H9 (cell line): ENCODE measurements around the gene TTC23. TPM values are rescaled to one million over a fixed set of nuclear protein-coding genes. Genes with fewer than 3 reads are reported as not detected.

Source experiments
- DNase-seq: peaks from one replicate; pipeline ENCODE4 v3.0.0-alpha.2; 2017
- H2AFZ ChIP-seq: one replicate; pipeline ENCODE4 v1.6.1; 2013; ENCODE audit warnings: mild to moderate bottlenecking, low read length, control low read depth, moderate library complexity
- H2AK5ac ChIP-seq: 2 replicates; pipeline ENCODE4 v1.6.1; 2013; ENCODE audit warnings: low read length, control low read depth, mixed read lengths; ENCODE audit not compliant: insufficient read length
- H2BK120ac ChIP-seq: one replicate; pipeline ENCODE4 v1.6.1; 2013; ENCODE audit warnings: low read depth, mild to moderate bottlenecking, low read length, control low read depth, inconsistent platforms; ENCODE audit not compliant: poor library complexity, severe bottlenecking
- H2BK12ac ChIP-seq: 2 replicates; pipeline ENCODE4 v1.6.1; 2013; ENCODE audit warnings: low read length, control low read depth, mixed read lengths, low read depth; ENCODE audit not compliant: insufficient read length
- H2BK15ac ChIP-seq: 2 replicates; pipeline ENCODE4 v1.6.1; 2013; ENCODE audit warnings: low read depth, low read length, control low read depth
- H2BK20ac ChIP-seq: one replicate; pipeline ENCODE4 v1.6.1; 2013; ENCODE audit warnings: low read depth, mild to moderate bottlenecking, low read length, control low read depth, inconsistent platforms; ENCODE audit not compliant: poor library complexity, severe bottlenecking
- H2BK5ac ChIP-seq: 2 replicates; pipeline ENCODE4 v1.6.1; 2013; ENCODE audit warnings: low read length, control low read depth, mixed read lengths; ENCODE audit not compliant: insufficient read length
- H3K14ac ChIP-seq: 2 replicates; pipeline ENCODE4 v1.6.1; 2013; ENCODE audit warnings: low read length, control low read depth; ENCODE audit not compliant: insufficient read depth
- H3K18ac ChIP-seq: 2 replicates; pipeline ENCODE4 v1.6.1; 2013; ENCODE audit warnings: low read depth, mild to moderate bottlenecking, mixed read lengths, low read length, control low read depth; ENCODE audit not compliant: insufficient read length
- H3K23ac ChIP-seq: 2 replicates; pipeline ENCODE4 v1.6.1; 2013; ENCODE audit warnings: low read length, control low read depth, mixed read lengths, low read depth; ENCODE audit not compliant: insufficient read length
- H3K23me2 ChIP-seq: 2 replicates; pipeline ENCODE4 v1.6.1; 2013; ENCODE audit warnings: low read depth, mild to moderate bottlenecking, mixed read lengths, low read length, control low read depth; ENCODE audit not compliant: insufficient read length, poor library complexity, severe bottlenecking
- H3K27ac ChIP-seq: 2 replicates; pipeline ENCODE4 v1.5.1; 2013; ENCODE audit warnings: low read length, control low read depth, mixed read lengths, low read depth; ENCODE audit not compliant: insufficient read length
- H3K27me3 ChIP-seq: 2 replicates; pipeline ENCODE4 v1.6.1; 2013; ENCODE audit warnings: low read length, control low read depth, inconsistent platforms; ENCODE audit not compliant: insufficient read depth
- H3K4ac ChIP-seq: 2 replicates; pipeline ENCODE4 v1.6.1; 2013; ENCODE audit warnings: low read depth, mild to moderate bottlenecking, control low read depth, inconsistent platforms, low read length, moderate library complexity
- H3K4me1 ChIP-seq: 2 replicates; pipeline ENCODE4 v1.6.1; 2013; ENCODE audit warnings: low read length, control low read depth, inconsistent platforms; ENCODE audit not compliant: insufficient read depth
- H3K4me2 ChIP-seq: 2 replicates; pipeline ENCODE4 v1.6.1; 2013; ENCODE audit warnings: low read length, control low read depth, mixed read lengths; ENCODE audit not compliant: insufficient read length, insufficient read depth
- H3K56ac ChIP-seq: 2 replicates; pipeline ENCODE4 v1.6.1; 2013; ENCODE audit warnings: low read depth, mild to moderate bottlenecking, mixed read lengths, low read length, control low read depth; ENCODE audit not compliant: insufficient read length
- H3K79me1 ChIP-seq: 2 replicates; pipeline ENCODE4 v1.6.1; 2013; ENCODE audit warnings: low read depth, mild to moderate bottlenecking, moderate library complexity, low read length, control low read depth, inconsistent platforms; ENCODE audit not compliant: insufficient read depth, poor library complexity, severe bottlenecking
- H3K79me2 ChIP-seq: 2 replicates; pipeline ENCODE4 v1.6.1; 2013; ENCODE audit warnings: low read length, control low read depth, inconsistent platforms; ENCODE audit not compliant: insufficient read depth
- H3K9ac ChIP-seq: 2 replicates; pipeline ENCODE4 v1.6.1; 2013; ENCODE audit warnings: low read length, control low read depth, mixed read lengths; ENCODE audit not compliant: insufficient read length; ENCODE audit errors: extremely low read depth
- H3K9me3 ChIP-seq: one replicate; pipeline ENCODE4 v1.6.1; 2013; ENCODE audit warnings: low read depth, low read length, inconsistent platforms; ENCODE audit not compliant: control insufficient read depth
- H3T11ph ChIP-seq: one replicate; pipeline ENCODE4 v1.6.1; 2013; ENCODE audit warnings: mild to moderate bottlenecking, low read length, control low read depth, inconsistent platforms
- H4K20me1 ChIP-seq: one replicate; pipeline ENCODE4 v1.6.1; 2013; ENCODE audit not compliant: control insufficient read depth, insufficient read length, insufficient read depth
- H4K5ac ChIP-seq: 2 replicates; pipeline ENCODE4 v1.6.1; 2013; ENCODE audit warnings: low read depth, mild to moderate bottlenecking, mixed read lengths, low read length, control low read depth; ENCODE audit not compliant: insufficient read length
- H4K8ac ChIP-seq: replicated peaks from 2 replicates; pipeline ENCODE4 v1.6.1; 2013; ENCODE audit warnings: low read length, control low read depth, mixed read lengths, low read depth; ENCODE audit not compliant: insufficient read length
- H4K91ac ChIP-seq: 2 replicates; pipeline ENCODE4 v1.6.1; 2013; ENCODE audit warnings: low read depth, mild to moderate bottlenecking, moderate library complexity, mixed read lengths, low read length, control low read depth; ENCODE audit not compliant: insufficient read length
- H3K27ac Mint-ChIP-seq, 3 experiments: 2 replicates in 2 of 3; 3 replicates in 1 of 3; pipeline ENCODE4 v1.8.0; 2020 to 2021; ENCODE audit warnings: mixed read lengths in 3 of 3, mild to moderate bottlenecking in 1 of 3, moderate library complexity in 1 of 3
- H3K27me3 Mint-ChIP-seq: 2 replicates; pipeline ENCODE4 v1.8.0; 2021; ENCODE audit warnings: low read depth, mild to moderate bottlenecking, moderate library complexity, mixed read lengths
- H3K36me3 Mint-ChIP-seq, 3 experiments: 2 replicates in 2 of 3; 3 replicates in 1 of 3; pipeline ENCODE4 v1.8.0; 2020 to 2021; ENCODE audit warnings: low read depth in 3 of 3, mixed read lengths in 3 of 3; ENCODE audit not compliant: insufficient read depth in 1 of 3
- H3K4me1 Mint-ChIP-seq, 2 experiments: 2 replicates each; pipeline ENCODE4 v1.8.0; 2020; ENCODE audit warnings: mixed read lengths in 2 of 2
- H3K4me3 Mint-ChIP-seq, 2 experiments: 2 replicates in 1 of 2; 3 replicates in 1 of 2; pipeline ENCODE4 v1.8.0; 2020 to 2021; ENCODE audit warnings: mild to moderate bottlenecking in 2 of 2, mixed read lengths in 2 of 2, moderate library complexity in 1 of 2
- H3K9me3 Mint-ChIP-seq, 2 experiments: 2 replicates in 1 of 2; 3 replicates in 1 of 2; pipeline ENCODE4 v1.8.0; 2020; ENCODE audit warnings: mild to moderate bottlenecking in 2 of 2, mixed read lengths in 2 of 2, moderate library complexity in 1 of 2
- CTCF ChIP-seq: fragments of 200-600 bp; sonication (generic); conservative IDR thresholded peaks from 3 replicates; pipeline ENCODE4 v1.8.0; 2021; ENCODE audit warnings: antibody characterized with exemption, mild to moderate bottlenecking
- whole genome bisulfite sequencing: extraction: QIAGEN DNeasy Blood & Tissue Kit; methylation state at CpG from one replicate; pipeline ENCODE4 v1.1.7; 2013; ENCODE audit warnings: missing lambda C conversion rate, low lambda C conversion rate, mixed read lengths; ENCODE audit not compliant: insufficient read length; ENCODE audit errors: extremely low coverage; 5-methylcytosine and 5-hydroxymethylcytosine counted together
- total RNA-seq: library from RNA; stranded (reverse); gene quantifications from 2 replicates; pipeline ENCODE4 v1.2.1, GENCODE V29; 2021

TTC23 gene
- total RNA-seq, 1 experiment from 2014 or later = 14.3 TPM

GRCh38 chr15:99101501-99101900 lies 147.9 kb downstream of the TTC23 start:
- H2AK5ac ChIP-seq = no peak overlapping the region
- Mint-ChIP-seq H3K4me3 (no peak overlapping the region), H3K27me3 (peaks cover 76% of the 10 kb centered on the region), H3K27ac (no peak overlapping the region), H3K36me3 (no peaks in the 10 kb centered on the region; a peak in 1 of 7 replicates), H3K4me1 (peaks cover 4 to 6% of the 10 kb centered on the region in 2 experiments; a peak in 2 of 4 replicates), H3K9me3 (no peaks in the 10 kb centered on the region; a peak in 1 of 5 replicates)
- H3K18ac ChIP-seq = no peak overlapping the region
- no peak overlapping the region for H3K27ac ChIP-seq
- no peak for TF ChIP-seq CTCF
- no peaks in the 10 kb centered on the region for H3K79me1 ChIP-seq
- H3K4ac ChIP-seq = no peak overlapping the region
- no peak overlapping the region for H3K56ac ChIP-seq
- peaks cover 6% of the 10 kb centered on the region for H3K23me2 ChIP-seq
- H4K91ac ChIP-seq = no peak overlapping the region
- H2BK15ac ChIP-seq = no peak overlapping the region
- H3K9me3 ChIP-seq = no peaks in the 10 kb centered on the region
- no peak overlapping the region for H2BK5ac ChIP-seq
- no peak overlapping the region for H2AFZ ChIP-seq
- no peak overlapping the region for H3K14ac ChIP-seq
- no peaks in the 10 kb centered on the region for H3K4me1 ChIP-seq
- H3K27me3 ChIP-seq = peaks cover 14% of the 10 kb centered on the region; the same call in 1 of the 2 replicates
- no peak overlapping the region for H4K8ac ChIP-seq
- peaks cover 3% of the 10 kb centered on the region for H4K20me1 ChIP-seq
- no peak overlapping the region for H2BK20ac ChIP-seq
- DNase-seq = no peak
- no peak overlapping the region for H3T11ph ChIP-seq
- WGBS = no CpG with 5 or more reads among the region's 7 CpGs
- no peaks in the 10 kb centered on the region for H3K79me2 ChIP-seq
- H4K5ac ChIP-seq = no peak overlapping the region
- no peak overlapping the region for H3K4me2 ChIP-seq
- no peak overlapping the region for H2BK12ac ChIP-seq
- H3K9ac ChIP-seq = no peak overlapping the region
- H3K23ac ChIP-seq = no peak overlapping the region
- no peak overlapping the region for H2BK120ac ChIP-seq
